ENCODE data around the gene CDKL2.
"Not testable (repeated sequence)": the region's sequence is repeated elsewhere in the genome, so short reads cannot be mapped to it uniquely, and the experiment has no call there.

The CDKL2 gene

GRCh38 chr4:75552452-75552851 lies 77.9 kb downstream of the CDKL2 start:
- DNase-seq (ENCODE audit: low spot score): no peak

DNA sequence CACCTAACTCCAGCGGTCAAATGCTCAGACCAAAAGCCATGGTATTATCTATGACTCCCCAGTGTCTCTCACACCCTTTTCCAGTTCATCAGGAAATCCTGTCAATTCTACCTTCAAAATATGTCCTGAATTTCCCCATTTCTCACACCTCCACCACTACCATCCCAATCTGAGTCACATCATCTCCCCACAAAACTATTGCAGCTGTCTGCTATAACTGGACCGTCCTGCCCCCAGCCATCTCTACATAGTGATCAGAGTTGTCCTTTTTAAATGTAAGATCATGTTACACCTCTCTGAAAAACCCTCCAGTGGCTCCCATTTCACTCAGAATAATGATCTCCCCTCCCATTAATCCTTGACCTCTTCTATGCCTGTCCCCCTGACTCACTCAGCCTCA lies 81.3 kb downstream of the CDKL2 start:
- DNase-seq (ENCODE audit: low spot score): no peak

GRCh38 chr4:75547647-75548387 lies 82.5 kb downstream of the CDKL2 start:
- no peak for DNase-seq (ENCODE audit: low spot score)

DNA sequence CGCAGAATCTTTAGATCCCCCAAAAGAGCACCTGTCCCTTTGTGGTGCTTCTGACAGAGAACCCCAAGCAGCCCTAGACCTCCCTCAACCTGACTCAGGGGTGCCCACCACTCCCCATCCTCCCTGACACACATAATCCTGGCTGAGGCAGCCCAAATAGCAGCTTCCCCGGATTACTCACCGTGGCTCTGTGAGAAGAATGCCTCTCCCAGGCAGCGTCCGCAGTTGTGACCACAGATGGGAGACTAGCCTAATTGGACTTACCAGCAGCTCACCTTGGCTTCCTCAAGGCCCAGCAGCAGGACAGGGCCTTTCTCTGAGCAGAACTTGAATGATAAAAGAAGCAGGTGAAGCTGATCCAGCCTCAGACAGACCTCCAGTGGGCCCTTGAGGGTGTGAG lies 84.8 kb downstream of the CDKL2 start:
- no peak for DNase-seq (ENCODE audit: low spot score)

DNA sequence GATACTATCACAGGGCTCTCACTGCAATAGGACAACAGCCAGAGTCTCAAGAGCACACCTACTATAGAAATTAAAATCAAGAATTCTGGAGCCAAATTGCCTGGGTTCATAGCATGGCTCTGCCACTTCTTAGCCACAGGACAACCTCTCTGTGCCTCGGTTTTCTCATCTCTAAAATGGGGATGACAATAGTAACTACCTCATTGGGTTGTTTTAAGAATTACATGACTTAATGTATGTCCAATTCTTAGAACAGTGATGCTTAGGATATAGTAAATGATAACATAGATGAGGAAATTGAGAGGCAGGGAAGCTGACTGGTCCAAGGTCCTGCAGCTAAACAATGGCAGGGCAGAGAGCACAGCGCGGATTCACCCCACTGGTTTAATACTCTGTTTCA lies 85.5 kb downstream of the CDKL2 start:
- no peak for DNase-seq (ENCODE audit: low spot score)

DNA sequence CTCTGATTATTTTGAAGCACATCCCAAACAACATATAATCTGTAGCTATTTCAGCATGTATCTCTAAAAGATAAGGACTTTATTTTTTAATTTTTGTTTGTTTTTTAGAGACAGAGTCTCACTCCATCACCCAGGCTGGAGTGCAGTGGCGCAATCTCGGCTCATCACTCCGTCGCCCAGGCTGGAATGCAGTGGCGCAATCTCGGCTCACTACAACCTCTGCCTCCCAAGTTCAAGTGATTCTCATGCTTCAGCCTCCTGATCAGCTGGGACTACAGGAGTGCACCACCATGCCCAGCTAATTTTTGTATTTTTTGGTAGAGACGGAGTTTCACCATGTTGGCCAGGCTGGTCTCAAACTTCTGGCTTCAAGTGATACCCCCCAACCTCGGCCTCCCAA lies 86.1 kb downstream of the CDKL2 start:
- not testable (repeated sequence) for DNase-seq (ENCODE audit: low spot score)

DNA sequence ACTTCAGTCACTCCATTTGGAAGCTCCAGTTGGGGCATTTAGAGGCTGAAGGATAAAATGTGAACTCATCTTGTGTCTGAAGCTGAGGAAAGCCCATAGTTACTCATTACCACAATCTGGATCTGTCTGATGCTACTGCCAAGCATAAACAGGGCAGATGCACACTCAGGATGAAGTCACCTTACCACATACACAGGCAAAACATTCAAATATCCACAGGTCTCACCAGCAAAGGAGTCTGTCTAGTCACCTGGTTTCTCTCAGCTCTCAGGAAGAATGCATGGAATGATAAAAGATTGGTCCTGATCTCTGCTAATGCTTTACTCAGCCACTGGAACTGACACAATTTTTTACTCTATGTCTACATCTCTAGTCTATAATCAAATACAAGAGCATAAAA lies 87.5 kb downstream of the CDKL2 start:
- peak; percentile 4 for DNase-seq (ENCODE audit: low spot score)

- not testable (repeated sequence) for DNase-seq (ENCODE audit: low spot score)
These were observed 93.0 kb downstream of the CDKL2 start for GRCh38 chr4:75537308-75537707.

- not testable (repeated sequence) for DNase-seq (ENCODE audit: low spot score)
These were observed 96.4 kb downstream of the CDKL2 start for GRCh38 chr4:75533926-75534325.

DNA sequence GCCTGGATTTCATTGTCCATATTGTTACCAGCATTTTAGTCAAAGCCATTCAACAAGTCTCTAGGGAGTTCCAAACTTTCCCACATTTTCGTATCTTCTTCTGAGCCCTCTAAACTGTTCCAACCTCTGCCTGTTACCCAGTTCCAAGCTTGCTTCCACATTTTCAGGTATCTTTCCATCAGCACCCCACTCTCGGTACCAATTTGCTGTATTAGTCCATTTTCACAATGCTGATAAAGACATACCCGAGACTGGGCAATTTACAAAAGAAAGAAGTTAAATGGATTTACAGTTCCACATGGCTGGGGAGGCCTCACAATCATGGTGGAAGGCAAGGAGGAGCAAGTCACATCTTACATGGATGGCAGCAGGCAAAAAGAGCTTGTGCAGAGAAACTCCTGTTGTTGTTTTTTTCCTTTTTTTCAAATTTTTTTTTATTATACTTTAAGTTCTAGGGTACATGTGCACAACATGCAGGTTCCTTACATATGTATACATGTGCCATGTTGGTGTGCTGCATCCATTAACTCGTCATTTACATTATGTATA lies 96.9 kb downstream of the CDKL2 start:
- not testable (repeated sequence) for DNase-seq (ENCODE audit: low spot score)

DNA sequence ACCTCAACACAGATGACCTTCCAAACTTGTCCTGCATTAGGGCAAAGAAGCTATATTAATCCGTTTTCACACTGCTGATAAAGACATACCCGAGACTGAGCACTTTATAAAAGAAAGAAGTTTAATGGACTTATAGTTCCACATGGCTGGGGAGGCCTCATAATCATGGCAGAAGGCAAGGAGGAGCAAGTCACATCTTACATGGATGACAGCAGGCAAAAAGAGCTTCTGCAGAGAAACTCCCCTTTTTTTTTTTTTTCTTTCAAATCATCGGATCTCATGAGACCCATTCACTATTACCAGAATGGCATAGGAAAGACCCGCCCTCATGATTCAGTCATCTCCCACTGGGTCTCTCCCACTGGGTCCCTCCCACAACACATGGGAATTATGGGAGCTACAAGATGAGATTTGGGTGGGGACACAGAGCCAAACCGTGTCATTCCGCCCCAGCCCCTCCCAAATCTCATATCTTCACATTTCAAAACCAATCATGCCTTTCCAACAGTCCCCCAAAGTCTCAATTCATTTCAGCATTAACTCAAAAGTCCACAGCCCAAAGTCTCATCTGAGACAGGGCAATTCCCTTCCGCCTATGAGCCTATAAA lies 98.7 kb downstream of the CDKL2 start:
- not testable (repeated sequence) for DNase-seq (ENCODE audit: low spot score)

DNA sequence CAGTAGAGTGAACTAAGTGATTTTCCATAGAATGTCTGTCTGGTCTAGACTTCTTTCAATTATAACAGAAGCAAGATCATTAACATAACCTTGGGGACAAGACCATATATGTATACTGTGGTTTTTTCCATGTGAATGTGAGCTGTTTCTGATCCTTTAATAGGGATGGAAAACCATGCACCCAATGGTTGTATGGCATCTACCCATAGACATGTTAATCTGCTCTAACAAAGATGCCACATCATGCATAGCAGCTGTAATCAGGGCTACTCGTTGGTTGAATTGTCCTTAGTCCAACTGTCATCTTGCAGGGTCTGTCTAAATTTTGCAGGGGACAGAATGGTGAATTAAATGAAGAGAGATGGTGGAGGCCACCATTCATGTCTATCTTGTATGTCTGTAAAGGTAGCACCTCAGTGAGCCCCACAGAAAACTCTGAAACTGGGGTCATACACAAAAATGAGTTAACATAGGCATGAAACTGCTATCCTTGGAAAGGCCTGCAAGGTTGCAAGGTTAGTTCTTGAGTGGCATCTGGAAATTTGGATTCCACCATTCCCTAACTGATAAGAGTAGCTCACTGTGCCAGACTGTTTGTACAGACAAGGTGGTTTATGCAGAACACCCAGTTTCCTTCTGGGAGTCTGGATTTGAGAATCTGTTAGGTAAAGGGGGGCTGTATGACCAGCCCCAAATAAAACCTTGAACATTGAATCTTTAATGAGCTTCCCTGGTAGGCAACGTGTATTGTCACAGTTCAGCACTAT lies 99.6 kb downstream of the CDKL2 start:
- no peak for DNase-seq (ENCODE audit: low spot score)

Data from activated CD4-positive, alpha-beta T cell treated with anti-CD3 and anti-CD28 coated beads, Interleukin-2, Interleukin-4, amounts not matched to agents 100 ng/mL and 50 ng/mL, durations not matched to agents 16 hours and 8 hours (primary cell).